Measurements from ENCODE around the gene ATG7. TPM values are rescaled to one million over a fixed set of nuclear protein-coding genes. Genes with fewer than 3 reads are reported as not detected.

The ATG7 gene
- total RNA-seq, 1 experiment from 2014 or later, result 29.3 TPM

DNA sequence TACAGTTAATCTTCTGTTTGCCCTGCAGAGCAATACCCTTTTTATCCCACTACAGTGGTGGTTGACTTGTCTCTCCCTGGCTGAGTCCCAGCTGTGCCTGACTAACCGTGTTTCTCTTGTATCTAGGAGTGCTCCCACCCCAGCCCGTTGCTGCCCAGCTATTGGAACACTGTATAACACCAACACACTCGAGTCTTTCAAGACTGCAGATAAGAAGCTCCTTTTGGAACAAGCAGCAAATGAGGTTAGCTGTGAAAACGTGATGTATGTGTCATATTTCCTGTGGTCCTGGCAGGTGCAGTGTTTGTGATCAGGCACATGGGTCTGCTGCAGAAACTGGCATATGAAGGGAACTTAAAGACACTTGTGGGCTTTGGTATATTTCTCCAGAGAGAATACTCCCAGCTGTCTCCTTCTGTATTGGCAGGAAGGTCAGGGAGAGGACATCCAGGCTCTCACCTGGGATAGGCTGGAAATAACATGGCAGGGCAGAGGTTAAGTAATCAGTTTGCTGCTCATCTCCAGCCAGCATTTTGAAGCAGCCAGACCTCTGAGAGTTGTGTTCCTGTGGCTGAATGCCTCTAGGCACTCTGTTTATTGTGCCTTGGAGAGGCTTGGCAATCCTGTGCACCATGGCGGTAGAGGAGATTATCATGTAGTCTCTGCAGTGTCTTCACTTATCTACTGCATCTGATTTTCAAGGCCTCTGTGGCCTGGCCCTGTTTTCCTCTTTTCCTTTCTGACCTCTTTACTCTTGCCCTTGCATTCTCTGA is 34.8 kb downstream of the ATG7 start:
- TF ChIP-seq EZH2 (IDR thresholded peaks at IDR 0.05) (no peak), ZNF274 (IDR thresholded peaks at IDR 0.05; ENCODE audit: low read depth, low read length) (no peak), FOSL1 (IDR thresholded peaks at IDR 0.05; ENCODE audit: low read depth) (no peak), POLR2AphosphoS5 (IDR thresholded peaks at IDR 0.05; ENCODE audit: low read depth, low read length) (no peak), POLR2A (IDR thresholded peaks at IDR 0.05; ENCODE audit: borderline replicate concordance, extremely low read depth, insufficient read depth, insufficient read length) (no peak), JUND (IDR thresholded peaks at IDR 0.05) (no peak), RAD21 (IDR thresholded peaks at IDR 0.05; ENCODE audit: low read depth) (no peak), CEBPB (IDR thresholded peaks at IDR 0.05; ENCODE audit: low read depth) (no peak), TCF7L2 (IDR thresholded peaks at IDR 0.05; ENCODE audit: borderline replicate concordance, extremely low read depth, insufficient read depth, insufficient read length) (no peak), ZFX (IDR thresholded peaks at IDR 0.05) (no peak), SRF (IDR thresholded peaks at IDR 0.05; ENCODE audit: low read depth) (no peak), ELF1 (IDR thresholded peaks at IDR 0.05; ENCODE audit: borderline replicate concordance, low read depth) (no peak), CBX3 (IDR thresholded peaks at IDR 0.05; ENCODE audit: low read depth) (no peak), SIN3A (IDR thresholded peaks at IDR 0.05; ENCODE audit: low read depth) (no peak)
- TF ChIP-seq, protein P1, sequence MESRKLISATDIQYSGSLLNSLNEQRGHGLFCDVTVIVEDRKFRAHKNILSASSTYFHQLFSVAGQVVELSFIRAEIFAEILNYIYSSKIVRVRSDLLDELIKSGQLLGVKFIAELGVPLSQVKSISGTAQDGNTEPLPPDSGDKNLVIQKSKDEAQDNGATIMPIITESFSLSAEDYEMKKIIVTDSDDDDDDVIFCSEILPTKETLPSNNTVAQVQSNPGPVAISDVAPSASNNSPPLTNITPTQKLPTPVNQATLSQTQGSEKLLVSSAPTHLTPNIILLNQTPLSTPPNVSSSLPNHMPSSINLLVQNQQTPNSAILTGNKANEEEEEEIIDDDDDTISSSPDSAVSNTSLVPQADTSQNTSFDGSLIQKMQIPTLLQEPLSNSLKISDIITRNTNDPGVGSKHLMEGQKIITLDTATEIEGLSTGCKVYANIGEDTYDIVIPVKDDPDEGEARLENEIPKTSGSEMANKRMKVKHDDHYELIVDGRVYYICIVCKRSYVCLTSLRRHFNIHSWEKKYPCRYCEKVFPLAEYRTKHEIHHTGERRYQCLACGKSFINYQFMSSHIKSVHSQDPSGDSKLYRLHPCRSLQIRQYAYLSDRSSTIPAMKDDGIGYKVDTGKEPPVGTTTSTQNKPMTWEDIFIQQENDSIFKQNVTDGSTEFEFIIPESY (IDR thresholded peaks at IDR 0.05; ENCODE audit: extremely low read depth, insufficient replicate concordance, low read length), result no peak
- TF ChIP-seq, protein P2, sequence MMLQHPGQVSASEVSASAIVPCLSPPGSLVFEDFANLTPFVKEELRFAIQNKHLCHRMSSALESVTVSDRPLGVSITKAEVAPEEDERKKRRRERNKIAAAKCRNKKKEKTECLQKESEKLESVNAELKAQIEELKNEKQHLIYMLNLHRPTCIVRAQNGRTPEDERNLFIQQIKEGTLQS (IDR thresholded peaks at IDR 0.05), result no peak
- TF ChIP-seq, protein P3, sequence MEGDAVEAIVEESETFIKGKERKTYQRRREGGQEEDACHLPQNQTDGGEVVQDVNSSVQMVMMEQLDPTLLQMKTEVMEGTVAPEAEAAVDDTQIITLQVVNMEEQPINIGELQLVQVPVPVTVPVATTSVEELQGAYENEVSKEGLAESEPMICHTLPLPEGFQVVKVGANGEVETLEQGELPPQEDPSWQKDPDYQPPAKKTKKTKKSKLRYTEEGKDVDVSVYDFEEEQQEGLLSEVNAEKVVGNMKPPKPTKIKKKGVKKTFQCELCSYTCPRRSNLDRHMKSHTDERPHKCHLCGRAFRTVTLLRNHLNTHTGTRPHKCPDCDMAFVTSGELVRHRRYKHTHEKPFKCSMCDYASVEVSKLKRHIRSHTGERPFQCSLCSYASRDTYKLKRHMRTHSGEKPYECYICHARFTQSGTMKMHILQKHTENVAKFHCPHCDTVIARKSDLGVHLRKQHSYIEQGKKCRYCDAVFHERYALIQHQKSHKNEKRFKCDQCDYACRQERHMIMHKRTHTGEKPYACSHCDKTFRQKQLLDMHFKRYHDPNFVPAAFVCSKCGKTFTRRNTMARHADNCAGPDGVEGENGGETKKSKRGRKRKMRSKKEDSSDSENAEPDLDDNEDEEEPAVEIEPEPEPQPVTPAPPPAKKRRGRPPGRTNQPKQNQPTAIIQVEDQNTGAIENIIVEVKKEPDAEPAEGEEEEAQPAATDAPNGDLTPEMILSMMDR (IDR thresholded peaks at IDR 0.05 in 2 of 3, conservative IDR thresholded peaks at IDR 0.05 in 1 of 3; ENCODE audit: borderline replicate concordance in 1 of 3, insufficient read depth in 1 of 3, low read depth in 2 of 3, low read length in 2 of 3), result no peak
- TF ChIP-seq, protein P4, sequence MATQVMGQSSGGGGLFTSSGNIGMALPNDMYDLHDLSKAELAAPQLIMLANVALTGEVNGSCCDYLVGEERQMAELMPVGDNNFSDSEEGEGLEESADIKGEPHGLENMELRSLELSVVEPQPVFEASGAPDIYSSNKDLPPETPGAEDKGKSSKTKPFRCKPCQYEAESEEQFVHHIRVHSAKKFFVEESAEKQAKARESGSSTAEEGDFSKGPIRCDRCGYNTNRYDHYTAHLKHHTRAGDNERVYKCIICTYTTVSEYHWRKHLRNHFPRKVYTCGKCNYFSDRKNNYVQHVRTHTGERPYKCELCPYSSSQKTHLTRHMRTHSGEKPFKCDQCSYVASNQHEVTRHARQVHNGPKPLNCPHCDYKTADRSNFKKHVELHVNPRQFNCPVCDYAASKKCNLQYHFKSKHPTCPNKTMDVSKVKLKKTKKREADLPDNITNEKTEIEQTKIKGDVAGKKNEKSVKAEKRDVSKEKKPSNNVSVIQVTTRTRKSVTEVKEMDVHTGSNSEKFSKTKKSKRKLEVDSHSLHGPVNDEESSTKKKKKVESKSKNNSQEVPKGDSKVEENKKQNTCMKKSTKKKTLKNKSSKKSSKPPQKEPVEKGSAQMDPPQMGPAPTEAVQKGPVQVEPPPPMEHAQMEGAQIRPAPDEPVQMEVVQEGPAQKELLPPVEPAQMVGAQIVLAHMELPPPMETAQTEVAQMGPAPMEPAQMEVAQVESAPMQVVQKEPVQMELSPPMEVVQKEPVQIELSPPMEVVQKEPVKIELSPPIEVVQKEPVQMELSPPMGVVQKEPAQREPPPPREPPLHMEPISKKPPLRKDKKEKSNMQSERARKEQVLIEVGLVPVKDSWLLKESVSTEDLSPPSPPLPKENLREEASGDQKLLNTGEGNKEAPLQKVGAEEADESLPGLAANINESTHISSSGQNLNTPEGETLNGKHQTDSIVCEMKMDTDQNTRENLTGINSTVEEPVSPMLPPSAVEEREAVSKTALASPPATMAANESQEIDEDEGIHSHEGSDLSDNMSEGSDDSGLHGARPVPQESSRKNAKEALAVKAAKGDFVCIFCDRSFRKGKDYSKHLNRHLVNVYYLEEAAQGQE (IDR thresholded peaks at IDR 0.05; ENCODE audit: low read depth), result no peak
- Histone ChIP-seq H3K27ac (ENCODE audit: low read depth, low read length) (no peak overlapping the region), H3K9me3 (ENCODE audit: control insufficient read depth in 1 of 2, insufficient read depth in 1 of 2, low read depth in 1 of 2, low read length in 2 of 2) (no peaks in the 10 kb centered on the region), H3K27me3 (ENCODE audit: insufficient read depth, low read length) (no peaks in the 10 kb centered on the region), H3K9ac (ENCODE audit: low read length) (no peak overlapping the region), H4K20me1 (ENCODE audit: insufficient read depth) (no peaks in the 10 kb centered on the region), H3K4me3 (replicated peaks in 1 of 2; ENCODE audit: low read depth in 1 of 2, low read length in 2 of 2) (no peak overlapping the region), H3K79me2 (ENCODE audit: insufficient read depth, low read length) (no peaks in the 10 kb centered on the region), H2AFZ (ENCODE audit: low read depth, low read length, poor library complexity, severe bottlenecking) (no peak overlapping the region), H3K4me1 (ENCODE audit: control insufficient read depth in 1 of 2, insufficient read depth in 2 of 2, low read length in 2 of 2) (peaks cover 0 to 9% of the 10 kb centered on the region in 2 experiments; a peak in 1 of 4 replicates), H3K9me2 (ENCODE audit: insufficient read depth) (no peaks in the 10 kb centered on the region), H3K4me2 (ENCODE audit: low read length) (no peak overlapping the region), H3K36me3 (ENCODE audit: control insufficient read depth in 1 of 2, insufficient read depth in 2 of 2, low read length in 2 of 2) (peaks cover 25 to 30% of the 10 kb centered on the region in 2 experiments; a peak in 3 of 4 replicates)
- no TSS peak for BruUV-seq (replicated peaks)
- DNase-seq (ENCODE audit: low read depth, low spot score) (no peak), ATAC-seq (no peak)
- ChIA-PET CTCF (no interaction called here), POLR2A (no interaction called here), RAD21 (ENCODE audit: low non-redundant PET in 1 of 2, low total read pairs in 2 of 2, uncharacterized antibody in 2 of 2, unreplicated experiment in 2 of 2) (no interaction called here)
- intact Hi-C loops (cut with micrococcal nuclease), result no loop called here

Data from HCT116 (cell line).